T-helper 1 cell (primary cell): ENCODE measurements around the gene BDKRB2.

Source experiments
- DNase-seq, 5 donors: peaks; one replicate each; pipeline ENCODE4 v3.0.0-alpha.2; 2012 to 2020

The BDKRB2 gene

DNA sequence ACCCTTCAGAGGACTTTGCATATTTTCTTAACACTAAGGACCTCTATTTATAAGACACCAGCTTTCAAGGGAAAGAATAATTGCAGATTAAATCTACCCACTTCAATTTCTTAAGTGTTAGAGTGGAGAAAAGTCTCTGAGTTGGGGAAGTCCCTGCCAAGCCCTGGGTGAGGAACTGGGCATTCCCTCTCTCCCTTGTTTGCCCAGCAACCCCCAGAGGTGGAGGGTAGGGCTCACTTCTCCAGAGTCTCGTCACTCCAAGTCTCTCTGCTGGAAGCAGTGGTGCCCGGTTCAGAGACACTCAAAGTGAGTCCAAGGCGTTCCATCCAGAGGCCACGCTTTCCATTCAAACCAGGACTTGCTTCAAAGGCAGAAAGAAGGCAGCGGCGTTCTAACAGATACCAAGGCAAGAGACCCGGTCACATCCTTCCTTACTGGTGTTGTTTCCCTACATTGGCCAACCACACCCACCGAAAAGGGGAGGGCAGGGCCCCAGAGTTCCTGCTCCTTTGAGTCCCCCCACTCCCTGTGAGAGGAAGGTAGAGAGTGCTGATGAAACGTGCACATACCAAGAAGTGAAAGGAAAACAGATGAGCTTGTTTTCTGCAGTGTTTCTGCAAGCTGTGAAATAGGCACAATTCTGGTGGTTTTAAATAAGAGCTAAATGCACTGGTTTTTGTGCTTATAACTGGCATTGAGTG is 6.1 kb upstream of the BDKRB2 start:
- peak in 1 of 5 donors; percentile 37 for DNase-seq

DNA sequence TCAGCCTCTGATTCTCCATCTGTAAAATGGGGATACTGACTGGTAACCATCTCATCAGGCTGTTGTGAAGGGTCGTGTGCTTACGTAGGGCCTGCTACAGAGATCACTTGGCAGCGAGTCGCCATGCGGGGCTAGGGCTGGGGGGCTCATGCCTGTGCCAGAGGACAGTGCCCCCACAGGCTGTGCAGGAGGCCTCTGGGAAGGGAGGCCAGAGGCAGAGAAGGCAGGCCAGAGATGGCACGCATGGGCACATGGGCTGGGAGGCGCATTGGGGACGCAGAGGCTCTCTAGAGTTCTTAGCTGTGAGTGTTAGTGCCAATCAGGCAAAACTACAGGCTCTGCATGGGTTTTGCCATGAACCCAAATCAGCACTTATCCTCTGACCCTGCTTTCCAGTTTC is 3.5 kb upstream of the BDKRB2 start:
- DNase-seq: no peak

DNA sequence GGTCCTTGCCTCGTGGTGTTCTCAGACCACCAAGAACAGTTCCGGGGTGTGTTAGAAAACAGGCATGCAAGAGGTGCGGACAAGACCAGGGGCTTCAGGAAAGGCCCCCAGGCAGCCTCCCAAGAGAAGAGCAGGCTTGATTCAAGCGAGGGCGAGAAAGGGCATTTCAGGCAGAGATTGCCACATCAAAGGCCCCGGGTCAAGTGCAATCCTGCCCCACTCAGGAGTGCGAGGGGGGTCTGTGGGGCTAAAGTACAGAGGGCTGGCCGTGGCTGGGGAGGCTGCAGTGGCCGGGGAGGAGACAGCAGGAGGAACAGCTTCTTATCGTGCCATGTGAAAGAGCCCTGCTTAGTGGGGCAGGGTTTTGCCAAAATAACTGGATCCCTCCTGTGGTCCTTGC is 2.7 kb upstream of the BDKRB2 start:
- no peak for DNase-seq

DNA sequence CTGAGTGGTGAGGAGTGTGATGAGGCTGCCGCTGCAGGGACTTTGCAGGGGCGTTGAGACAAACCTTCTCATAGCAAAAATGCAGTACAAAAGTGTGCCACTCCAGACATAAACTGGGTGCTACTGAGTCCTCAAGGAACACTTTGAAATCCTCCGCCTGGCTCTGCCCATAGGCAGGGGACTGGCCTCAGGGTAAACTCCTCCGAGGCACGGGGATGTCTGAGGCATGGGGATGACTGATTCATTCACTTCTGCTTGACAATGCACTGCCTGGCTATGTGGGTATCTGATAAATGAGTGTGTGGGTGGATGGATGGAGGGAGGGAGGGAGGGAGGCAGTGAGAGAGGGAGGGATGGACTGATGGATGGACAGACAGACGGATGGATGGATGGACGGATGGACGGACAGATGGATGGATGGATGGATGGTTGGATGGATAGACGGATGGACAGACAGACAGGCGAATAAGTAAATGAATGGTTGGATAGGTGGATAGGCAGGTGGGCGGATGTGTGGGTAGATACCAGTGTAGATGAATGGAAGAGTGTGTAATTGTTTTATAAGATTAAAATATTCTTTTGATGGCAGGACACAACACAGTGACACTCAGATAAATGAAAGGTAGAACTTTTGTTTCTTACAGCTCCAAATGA is 2.1 kb upstream of the BDKRB2 start:
- DNase-seq: no peak

DNA sequence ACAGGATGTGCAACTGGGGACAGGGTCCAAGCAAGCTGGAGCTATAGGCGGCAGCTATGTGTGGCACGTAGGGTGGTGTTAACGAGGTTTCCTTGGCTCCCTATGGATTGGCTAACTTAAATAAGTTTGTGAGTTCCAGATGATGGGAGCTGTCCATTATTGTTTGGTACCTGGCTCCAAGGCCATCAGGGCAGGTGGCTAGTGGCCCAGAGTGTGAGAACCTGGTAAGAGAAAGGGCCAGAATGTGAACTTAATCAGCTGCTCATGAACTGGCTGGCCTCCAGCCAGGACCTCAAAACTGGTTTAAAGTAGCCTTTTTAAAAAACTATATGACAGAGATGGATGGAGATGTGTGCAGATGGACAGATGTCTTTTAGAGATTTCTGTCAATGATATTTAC is 1.5 kb upstream of the BDKRB2 start:
- no peak for DNase-seq

DNA sequence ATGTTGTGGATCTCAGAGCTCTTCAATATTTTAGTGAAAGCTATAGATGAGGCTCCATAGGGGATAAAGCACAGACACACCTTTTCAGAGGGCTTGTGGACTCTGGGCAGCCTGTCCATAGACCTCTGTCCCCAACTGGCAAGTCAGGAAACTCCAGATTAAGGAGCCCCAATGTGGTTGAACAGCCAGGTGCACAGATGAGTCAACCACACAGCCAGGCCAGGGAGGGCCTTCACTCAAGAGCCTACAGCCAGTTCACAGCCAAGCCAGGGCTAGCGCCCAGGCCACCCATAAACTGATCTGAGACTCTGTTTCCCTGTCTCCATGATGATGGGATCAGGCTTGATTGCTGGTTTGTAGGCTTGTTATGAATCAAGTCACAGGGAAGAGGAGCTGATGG is 1.0 kb upstream of the BDKRB2 start:
- no peak for DNase-seq

DNA sequence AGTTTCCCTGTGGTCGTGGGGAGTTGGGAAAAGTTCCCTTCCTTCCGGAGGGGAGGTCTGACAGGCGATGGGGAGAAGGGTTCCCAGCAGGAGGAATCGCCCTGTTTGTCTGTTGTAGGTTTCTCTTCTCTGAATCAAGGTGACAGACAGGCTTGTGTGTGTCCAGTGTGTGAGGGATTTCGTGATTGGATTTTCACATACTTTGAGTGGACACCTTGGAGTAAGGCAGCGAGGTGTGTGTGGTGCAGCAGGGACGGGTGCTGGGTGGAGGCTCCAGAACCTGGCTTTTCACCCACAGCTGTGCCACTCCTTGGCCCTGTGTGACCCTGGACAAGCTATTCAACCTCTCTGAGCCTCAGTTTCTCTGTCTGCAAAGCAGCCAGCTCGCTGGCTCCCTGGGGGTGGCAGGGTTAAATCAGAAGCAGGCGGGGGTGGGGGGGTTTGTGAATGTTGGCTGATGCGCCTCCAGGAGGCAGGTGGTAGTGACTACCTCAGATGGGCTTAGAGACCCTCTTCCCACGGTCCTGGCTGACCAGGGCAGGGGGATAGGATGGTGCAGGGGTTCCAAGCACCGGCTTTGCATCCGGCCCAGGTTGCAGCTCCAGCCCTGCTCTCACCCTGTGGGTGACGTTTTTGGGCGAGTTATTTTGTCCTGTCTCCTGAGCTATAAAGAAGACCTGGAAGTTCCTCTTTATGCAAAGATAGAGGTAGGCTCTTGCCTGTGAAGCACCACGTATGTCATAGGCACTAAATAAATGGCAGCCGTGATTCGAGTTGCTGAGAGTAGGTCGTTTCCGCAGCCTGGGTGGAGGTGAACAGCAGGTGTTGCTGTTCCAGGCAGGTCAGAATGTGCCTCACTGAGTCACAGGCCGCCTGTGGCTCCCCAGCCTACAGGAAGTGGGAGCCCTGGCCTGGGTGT is 679 bp downstream of the BDKRB2 start:
- DNase-seq: no peak

DNA sequence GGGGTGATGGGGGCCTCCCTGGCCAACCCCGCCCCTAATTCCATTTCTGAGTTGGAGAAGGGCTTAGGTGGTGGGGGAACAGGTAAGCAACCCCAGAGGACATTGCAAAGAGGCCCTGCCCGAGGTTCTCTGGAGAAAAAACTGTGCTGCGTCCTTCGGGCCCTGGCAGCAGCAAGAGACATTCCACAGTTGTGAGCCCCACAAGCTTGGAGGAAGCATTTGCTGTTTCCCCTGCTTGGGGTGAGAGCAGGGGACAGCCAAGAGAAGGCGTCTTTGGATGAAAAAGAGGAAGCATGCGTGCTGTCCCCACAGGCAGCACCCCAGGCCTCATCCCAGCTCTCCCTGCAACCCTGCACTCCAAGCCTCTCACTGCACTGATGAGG is 1.3 kb downstream of the BDKRB2 start:
- DNase-seq: no peak

DNA sequence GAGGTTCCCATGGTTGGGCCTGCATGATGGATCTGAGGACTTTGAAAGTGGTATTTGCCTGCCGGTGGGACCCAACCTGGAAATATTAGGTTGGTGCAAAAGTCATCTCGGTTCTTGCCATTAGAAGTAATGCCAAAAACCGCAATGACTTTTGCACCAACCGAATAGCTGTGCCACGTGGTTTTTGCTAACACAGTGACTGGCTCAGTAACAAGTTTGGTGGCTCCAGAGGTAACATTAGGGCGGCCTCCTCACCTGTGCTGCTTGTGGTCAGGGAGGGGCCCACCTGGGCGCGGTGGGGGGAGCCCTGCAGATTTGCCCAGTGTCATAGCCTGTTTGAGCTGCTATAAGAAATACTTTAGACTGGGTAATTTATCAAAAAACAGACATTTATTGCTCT is 1.8 kb downstream of the BDKRB2 start:
- no peak for DNase-seq

DNA sequence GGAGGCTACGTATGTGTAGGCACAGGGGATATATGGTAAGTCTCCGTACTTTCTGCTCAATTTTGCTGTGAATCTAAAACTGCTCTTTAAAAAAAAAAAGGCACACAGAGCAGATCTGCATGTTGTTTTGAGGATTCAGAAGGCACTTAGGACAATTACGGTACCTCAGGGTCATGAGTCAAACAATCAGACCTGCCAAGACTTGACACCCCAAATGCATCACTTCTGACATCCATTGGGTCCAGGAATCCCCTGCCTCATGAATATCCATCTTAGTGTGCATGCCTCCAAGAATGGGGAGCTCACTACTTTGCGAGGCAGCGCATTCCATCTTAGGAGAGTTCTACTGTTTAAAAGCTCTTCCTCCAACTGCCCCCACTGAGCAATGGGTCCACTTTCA is 3.0 kb downstream of the BDKRB2 start:
- no peak for DNase-seq

DNA sequence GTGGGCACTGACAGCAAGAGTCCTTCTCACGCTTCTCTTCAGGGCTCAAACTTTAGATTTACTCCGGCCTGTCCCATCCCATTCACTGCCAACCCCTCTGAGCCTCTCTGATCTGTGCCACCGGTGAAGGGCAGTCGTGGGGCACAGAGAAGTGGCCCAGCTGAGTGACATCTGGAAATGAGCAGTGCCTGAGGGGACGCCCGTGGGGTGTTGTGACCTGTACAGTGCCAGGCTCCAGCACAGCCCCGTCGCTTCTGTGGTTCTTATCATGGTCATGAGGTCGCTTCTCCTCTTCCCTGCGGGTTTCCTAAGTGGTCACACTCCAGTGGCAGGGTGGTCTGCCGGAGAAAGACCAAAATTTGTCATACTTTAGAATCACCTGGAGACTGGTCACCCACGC is 4.1 kb downstream of the BDKRB2 start:
- no peak for DNase-seq

DNA sequence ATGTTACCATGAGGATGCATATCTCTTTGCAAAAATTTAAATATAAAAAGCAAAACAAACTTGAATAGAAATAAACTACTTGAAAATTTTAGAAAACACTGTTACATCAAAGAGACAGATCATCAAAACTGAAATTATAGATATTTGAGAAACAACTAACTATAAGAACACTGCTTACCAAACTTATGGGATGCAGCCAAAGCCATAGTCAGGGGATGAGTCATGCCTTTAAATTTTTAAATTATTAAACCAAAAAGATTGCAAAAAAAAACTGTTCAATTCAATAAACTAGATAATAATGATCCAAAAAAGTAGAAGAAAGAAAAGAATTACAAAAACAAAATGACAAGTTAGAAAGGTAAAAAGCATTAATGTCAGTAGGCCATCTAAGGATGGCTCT is 7.5 kb downstream of the BDKRB2 start:
- DNase-seq: no peak

DNA sequence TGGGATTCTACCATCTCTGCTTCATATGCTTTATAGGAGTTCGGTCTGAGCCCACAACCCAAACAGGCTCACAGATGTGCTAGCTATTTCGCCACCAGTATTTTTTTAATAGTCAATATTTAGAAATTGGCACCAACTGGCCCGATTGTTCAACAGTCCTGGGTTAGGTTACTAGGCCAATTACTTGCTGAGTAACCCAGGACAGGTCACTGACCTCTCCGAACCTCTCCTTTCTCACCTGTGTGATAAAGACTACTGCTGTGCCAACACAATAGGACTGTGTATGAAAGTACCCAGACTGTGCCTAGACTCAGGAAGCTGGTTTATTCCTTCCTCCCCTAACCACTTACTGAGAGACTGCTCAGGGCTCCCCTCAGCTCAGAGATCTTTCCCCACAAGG is 8.3 kb downstream of the BDKRB2 start:
- no peak for DNase-seq

DNA sequence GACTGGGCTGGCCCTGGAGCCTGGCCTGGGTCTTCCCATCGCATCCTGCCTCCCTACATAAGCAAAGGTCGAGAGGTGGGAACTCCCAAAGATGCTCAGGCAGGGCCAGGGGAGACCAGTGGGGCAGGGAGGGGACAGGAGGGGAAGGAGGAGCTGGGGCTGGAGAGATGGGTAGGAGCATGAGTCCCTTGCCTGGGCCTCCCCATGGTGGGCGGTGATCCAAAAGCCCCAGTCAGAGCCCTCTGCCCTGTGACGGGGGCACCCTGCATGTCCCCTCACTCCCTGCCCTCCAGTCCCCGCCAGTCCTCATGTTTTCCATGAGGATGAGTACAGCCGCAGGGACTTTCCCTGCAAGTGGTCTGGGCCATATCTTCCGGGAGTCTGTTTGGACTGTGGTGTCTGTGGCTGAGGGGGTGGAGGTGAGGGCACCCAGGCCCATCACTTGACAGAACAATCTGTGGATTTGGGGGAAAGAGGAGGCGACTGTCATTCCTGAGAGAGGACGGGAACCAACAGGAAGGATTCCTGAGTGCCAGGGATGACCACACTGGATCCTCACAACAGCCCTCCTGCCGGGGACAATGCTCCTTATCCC is 9.3 kb downstream of the BDKRB2 start:
- no peak for DNase-seq

DNA sequence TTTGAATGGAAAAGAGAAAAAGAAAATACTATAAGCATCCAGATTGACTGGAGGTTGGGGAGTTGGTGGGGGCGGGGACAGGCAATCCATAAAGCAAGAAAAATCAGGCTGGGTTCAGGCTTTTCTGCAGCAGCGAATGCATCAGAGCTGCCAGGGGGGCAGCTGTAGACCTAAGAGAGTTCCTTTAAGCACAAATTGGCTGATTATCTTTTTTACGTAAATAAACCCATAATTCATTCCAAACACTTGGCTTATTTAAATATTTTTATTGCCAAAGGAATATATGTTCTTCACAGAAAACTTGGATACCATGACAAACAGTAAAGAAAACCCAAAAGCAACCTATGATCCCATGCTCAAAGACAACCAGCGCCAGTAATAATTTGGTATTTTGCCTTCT is 10.2 kb downstream of the BDKRB2 start:
- DNase-seq: no peak

DNA sequence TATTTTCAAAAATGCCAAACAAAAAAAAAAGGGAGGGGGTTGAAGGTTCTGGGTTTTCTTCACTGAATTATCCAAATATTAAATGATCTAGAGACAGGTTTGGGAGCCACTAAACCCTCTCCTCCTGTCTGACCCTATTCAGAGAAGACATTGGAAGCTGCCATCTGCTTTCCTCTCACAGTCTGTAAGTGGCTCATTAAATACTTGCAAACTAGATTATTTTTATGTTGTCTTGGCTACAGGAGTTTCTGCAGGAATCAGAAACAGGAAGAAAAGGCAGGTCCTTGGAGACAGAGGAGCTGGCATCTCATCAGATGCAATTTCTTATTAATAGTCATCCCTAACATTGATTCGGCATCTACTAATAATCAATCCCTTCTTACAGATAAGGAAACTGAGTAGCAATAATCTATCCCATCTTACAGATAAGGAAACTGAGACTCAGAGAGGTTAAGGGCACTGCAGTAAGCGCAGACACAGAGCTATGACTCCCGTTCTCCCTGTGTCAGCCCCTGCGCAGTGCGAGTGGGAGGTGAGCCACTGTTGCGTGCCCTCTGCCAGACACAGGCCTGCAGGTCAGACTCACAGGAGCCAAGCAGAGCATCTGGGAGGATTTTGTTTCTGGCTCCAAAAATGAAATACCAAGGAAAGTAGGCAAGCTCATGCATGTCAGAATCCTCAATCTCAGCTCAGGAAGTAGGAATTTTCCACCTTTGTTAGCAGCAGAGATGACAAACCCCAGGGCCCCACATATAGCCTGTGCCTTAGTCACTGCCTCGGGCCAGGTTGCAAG is 11.0 kb downstream of the BDKRB2 start:
- DNase-seq: no peak

DNA sequence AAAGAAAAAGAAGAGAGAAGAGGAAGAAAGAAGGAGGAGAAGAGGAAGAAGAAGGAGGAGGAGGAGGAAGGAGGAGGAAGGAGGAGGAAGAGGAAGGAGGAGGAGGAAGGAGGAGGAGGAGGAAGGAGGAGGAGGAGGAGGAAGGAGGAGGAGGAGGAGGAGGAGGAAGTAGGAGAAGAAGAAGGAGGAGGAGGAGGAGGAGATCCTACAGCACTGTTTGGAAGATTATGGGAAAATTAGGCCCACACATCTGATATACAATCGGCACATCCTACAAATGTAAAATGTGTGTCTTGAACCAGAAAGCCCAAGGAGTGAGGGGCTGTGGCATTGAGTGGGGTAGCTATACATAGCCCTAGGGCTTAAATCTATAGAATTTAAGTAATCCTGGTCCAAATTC is 12.0 kb downstream of the BDKRB2 start:
- DNase-seq: no peak

DNA sequence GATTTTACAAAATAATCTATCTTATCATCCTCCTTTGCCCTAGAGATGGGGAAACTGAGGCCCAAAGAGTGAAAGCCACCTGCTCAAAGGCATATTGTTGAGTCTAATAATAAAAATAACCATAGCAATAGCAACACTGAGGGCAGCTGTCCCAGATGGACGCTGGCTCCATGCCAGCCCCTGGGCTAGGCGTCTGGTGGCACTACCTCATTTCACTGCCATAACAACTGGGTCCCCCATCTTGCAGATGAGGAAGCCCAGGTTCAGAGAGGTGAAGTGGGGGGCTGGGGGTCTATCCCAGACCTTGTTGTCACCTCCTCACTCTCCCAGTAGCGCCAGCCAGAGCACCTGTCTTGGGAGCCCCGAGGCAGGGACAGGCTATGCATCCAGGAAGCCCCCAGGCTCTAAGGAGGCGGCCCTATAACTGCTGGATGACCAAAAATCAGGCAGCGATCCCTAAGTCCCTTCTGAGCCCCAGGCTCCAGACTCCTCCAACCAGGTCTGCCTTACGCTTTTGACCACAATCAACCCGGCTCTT is 12.8 kb downstream of the BDKRB2 start:
- no peak for DNase-seq

DNA sequence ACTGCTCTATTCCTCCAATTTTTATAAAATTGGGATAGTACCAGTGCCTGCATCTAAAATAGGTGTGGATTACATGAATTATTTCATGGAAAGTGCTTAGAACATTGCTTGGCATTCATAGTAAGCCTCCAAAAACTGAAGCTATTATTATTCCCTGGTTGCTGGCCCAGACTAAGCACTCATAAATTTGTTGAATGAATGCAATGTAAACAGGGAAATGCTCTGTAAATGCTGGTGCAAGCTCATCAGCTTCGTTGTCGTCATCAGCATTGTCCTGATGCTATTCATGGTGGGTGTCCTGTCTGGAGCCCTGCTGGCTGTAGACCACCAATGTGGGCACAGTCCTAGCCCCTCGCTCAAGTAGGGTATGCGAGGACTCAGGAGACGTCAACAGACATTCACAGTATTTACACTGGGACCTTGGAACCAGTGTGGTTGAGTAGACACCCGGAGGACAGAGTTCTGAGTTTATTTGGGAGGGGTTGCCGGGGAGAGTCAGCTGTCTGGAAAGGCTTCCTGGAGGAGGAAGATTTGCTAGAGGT is 16.5 kb downstream of the BDKRB2 start:
- no peak for DNase-seq

DNA sequence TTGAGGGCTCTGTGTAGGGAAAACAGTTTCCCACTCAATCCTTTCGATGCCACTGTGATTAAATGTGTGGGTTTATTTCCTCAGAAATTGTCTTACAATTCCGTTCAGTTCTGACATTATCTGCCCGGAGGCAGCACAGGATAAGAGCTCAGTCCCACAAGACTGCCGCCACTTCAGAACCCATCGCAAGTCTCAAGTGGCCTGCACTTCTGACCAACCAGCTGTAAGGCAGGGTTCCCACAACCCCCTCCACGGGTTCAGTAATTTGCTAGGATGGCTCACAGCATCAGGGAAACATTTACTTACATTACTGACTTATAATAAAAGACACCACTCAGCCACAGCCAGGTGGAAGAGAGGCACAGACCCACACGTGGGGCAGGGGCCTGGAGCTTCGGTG is 17.2 kb downstream of the BDKRB2 start:
- no peak for DNase-seq

DNA sequence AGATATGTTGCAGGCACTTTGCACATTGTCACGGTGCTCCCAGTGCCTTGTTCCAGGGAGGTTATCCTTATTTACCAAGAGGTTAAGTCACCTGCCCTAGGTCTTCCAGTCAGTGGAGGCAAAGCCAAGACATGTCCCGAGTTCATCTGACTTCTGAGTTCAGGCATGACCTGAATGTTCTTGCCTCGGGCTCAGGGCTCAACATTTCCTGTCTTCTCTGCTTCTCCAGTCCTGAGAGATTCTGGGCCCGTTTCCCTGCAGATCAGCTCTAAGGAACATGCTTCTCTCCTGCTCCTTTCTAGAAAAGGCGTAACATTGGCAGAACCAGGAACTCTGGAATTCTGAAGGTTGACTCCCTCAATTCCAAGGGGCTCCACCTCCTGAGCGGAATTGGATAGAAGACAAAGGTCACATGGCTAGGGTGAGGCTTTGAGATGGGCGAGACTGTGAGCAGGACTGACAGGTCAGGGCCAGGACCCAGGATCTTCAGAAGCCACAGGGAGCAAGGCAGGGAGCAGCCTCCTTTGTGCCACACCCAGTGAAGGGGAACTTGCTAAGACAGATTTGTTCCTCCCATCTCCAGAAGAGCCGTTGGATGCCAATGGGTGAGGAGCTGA is 19.9 kb downstream of the BDKRB2 start:
- no peak for DNase-seq

DNA sequence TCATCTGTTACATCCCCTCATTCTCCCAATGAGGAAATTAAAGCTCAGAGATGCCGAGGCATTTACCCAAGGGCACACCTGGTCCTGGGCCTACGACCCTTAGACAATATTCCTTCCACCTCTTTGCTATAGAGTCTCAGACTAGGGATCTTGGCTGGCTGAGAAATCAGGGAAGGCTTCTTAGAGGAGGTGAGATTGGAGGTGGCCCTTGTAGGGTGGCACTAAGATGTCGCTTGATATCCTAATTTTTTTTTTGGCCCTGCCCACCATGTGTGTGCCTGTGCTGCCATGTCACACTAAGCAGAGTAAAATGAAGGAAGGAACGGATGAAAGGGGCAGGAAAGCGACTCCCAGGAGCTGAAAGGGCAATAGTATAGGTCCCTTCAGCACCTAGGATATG is 20.6 kb downstream of the BDKRB2 start:
- no peak for DNase-seq
